SK-N-SH (cell line): ENCODE results near the gene OR6B3. TPM values are rescaled to one million over a fixed set of nuclear protein-coding genes. Genes with fewer than 3 reads are reported as not detected.

Experiments used
- CTCF ChIA-PET: fragments of 300-600, 350-600 bp; formaldehyde crosslinking; extraction: SDS; loops from one replicate; lab custom pipeline; 2021; lab: Yijun Ruan, JAX
- POLR2A ChIA-PET: fragments of 350-600 bp; sonication (Branson Sonifier 250); formaldehyde crosslinking; extraction: SDS; loops from one replicate; lab custom pipeline; 2020; ENCODE audit warnings: antibody characterized with exemption, inconsistent platforms; lab: Yijun Ruan, JAX
- DNase-seq: peaks from one replicate; pipeline ENCODE4 v3.0.0; 2012
- H2AFZ ChIP-seq: fragments of 200-600 bp; sonication (generic); 2 replicates; pipeline ENCODE4 v1.8.1; 2016; ENCODE audit warnings: antibody characterized with exemption, mild to moderate bottlenecking, low read depth
- H3F3A ChIP-seq: fragments of 200-600 bp; sonication (generic); replicated peaks from 2 replicates; pipeline ENCODE3; 2016; ENCODE audit warnings: antibody characterized with exemption, mild to moderate bottlenecking; ENCODE audit not compliant: insufficient read depth
- H3K27ac ChIP-seq, 2 experiments: fragments of 200-500 bp in 1 of 2; fragments of 200-600 bp in 1 of 2; sonication (Bioruptor generic) in 1 of 2; sonication (generic), shearing (Covaris generic) in 1 of 2; 2 replicates each; pipeline versions ENCODE4 v1.5.1 to v1.6.1; 2014 to 2016; ENCODE audit warnings: low read depth in 2 of 2, inconsistent platforms in 1 of 2, low read length in 1 of 2, mild to moderate bottlenecking in 1 of 2, mixed read lengths in 1 of 2
- H3K27me3 ChIP-seq: fragments of 200-600 bp; sonication (generic), shearing (Covaris generic); 2 replicates; pipeline ENCODE4 v1.6.1; 2016; ENCODE audit warnings: mixed run types; ENCODE audit not compliant: insufficient read depth
- H3K36me3 ChIP-seq, 2 experiments: fragments of 200-500 bp in 1 of 2; fragments of 200-600 bp in 1 of 2; sonication (Bioruptor generic) in 1 of 2; sonication (generic) in 1 of 2; replicated peaks in 1 of 2; 2 replicates each; pipeline versions ENCODE3 to v1.5.1; 2014 to 2016; ENCODE audit warnings: low read length in 1 of 2, mild to moderate bottlenecking in 1 of 2; ENCODE audit not compliant: insufficient read depth in 2 of 2, control insufficient read depth in 1 of 2
- H3K4me1 ChIP-seq, 2 experiments: fragments of 200-500 bp in 1 of 2; fragments of 200-600 bp in 1 of 2; sonication (Bioruptor generic) in 1 of 2; sonication (generic), shearing (Covaris generic) in 1 of 2; 2 replicates each; pipeline versions ENCODE4 v1.5.1 to v1.6.1; 2014 to 2016; ENCODE audit warnings: low read depth in 1 of 2, low read length in 1 of 2, mixed run types in 1 of 2; ENCODE audit not compliant: insufficient read depth in 2 of 2, control insufficient read depth in 1 of 2
- H3K4me2 ChIP-seq: fragments of 200-600 bp; sonication (generic), shearing (Covaris generic); 2 replicates; pipeline ENCODE4 v1.6.1; 2017; ENCODE audit warnings: mixed run types
- H3K4me3 ChIP-seq, 2 experiments: fragments of 200-500 bp in 1 of 2; fragments of 200-600 bp in 1 of 2; sonication (Bioruptor generic) in 1 of 2; sonication (generic), shearing (Covaris generic) in 1 of 2; 2 replicates each; pipeline versions ENCODE4 v1.5.1 to v1.8.1; 2014 to 2016; ENCODE audit warnings: low read depth in 2 of 2, inconsistent platforms in 1 of 2, low read length in 1 of 2, mild to moderate bottlenecking in 1 of 2, mixed read lengths in 1 of 2, moderate library complexity in 1 of 2
- H3K79me2 ChIP-seq: fragments of 200-600 bp; sonication (generic); 2 replicates; pipeline ENCODE4 v1.8.1; 2017; ENCODE audit warnings: mild to moderate bottlenecking; ENCODE audit not compliant: insufficient read depth
- H3K9ac ChIP-seq: fragments of 200-600 bp; sonication (generic); 2 replicates; pipeline ENCODE4 v1.6.1; 2017; ENCODE audit warnings: mixed run types
- H3K9me2 ChIP-seq: fragments of 200-600 bp; sonication (generic); 2 replicates; pipeline ENCODE4 v1.6.1; 2017; ENCODE audit warnings: mixed run types
- H3K9me3 ChIP-seq: fragments of 200-600 bp; sonication (generic); 2 replicates; pipeline ENCODE4 v1.6.1; 2017; ENCODE audit warnings: mixed run types, mild to moderate bottlenecking, moderate library complexity
- H4K20me1 ChIP-seq: fragments of 200-600 bp; sonication (generic); 2 replicates; pipeline ENCODE4 v1.6.1; 2017; ENCODE audit warnings: mild to moderate bottlenecking, mixed run types; ENCODE audit not compliant: insufficient read depth
- CHD2 ChIP-seq: fragments of 150-350 bp; IDR thresholded peaks from 2 replicates; pipeline ENCODE4 v1.6.1; 2018; ENCODE audit warnings: low read length; ENCODE audit not compliant: partially characterized antibody
- CTCF ChIP-seq: fragments of 200-600 bp; sonication (generic); IDR thresholded peaks from 2 replicates; pipeline ENCODE4 v1.6.1; 2017; ENCODE audit warnings: antibody characterized with exemption, mild to moderate bottlenecking, moderate library complexity
- ELF1 ChIP-seq: IDR thresholded peaks from 2 replicates; pipeline ENCODE4 v1.4.0; 2012
- EP300 ChIP-seq, 2 experiments: IDR thresholded peaks; 2 replicates each; pipeline versions ENCODE4 v1.4.0 to v1.6.1; 2012; ENCODE audit warnings: borderline replicate concordance in 1 of 2, low read depth in 1 of 2, low read length in 1 of 2
- EZH2phosphoT487 ChIP-seq: fragments of 200-600 bp; sonication (generic); IDR thresholded peaks from 2 replicates; pipeline ENCODE4 v1.6.1; 2017; ENCODE audit warnings: low read depth, mixed run types, mild to moderate bottlenecking, antibody characterized with exemption, moderate library complexity, borderline replicate concordance
- FOSL2 ChIP-seq: IDR thresholded peaks from 2 replicates; pipeline ENCODE4 v1.4.0; 2012; ENCODE audit warnings: low read depth, mild to moderate bottlenecking, moderate library complexity, borderline replicate concordance
- FOXJ3 ChIP-seq: sonication (generic); formaldehyde crosslinking; IDR thresholded peaks from 2 replicates; pipeline ENCODE4 v1.5.1; 2020; ENCODE audit warnings: mild to moderate bottlenecking, missing genetic modification reagents
- FOXM1 ChIP-seq: IDR thresholded peaks from 2 replicates; pipeline ENCODE4 v1.4.0; 2012; ENCODE audit warnings: low read depth, mild to moderate bottlenecking
- GABPA ChIP-seq: IDR thresholded peaks from 2 replicates; pipeline ENCODE4 v1.4.0; 2012; ENCODE audit warnings: low read depth, mild to moderate bottlenecking
- GATA2 ChIP-seq: sonication (generic); formaldehyde crosslinking; IDR thresholded peaks from 2 replicates; pipeline ENCODE4 v1.5.0; 2020; ENCODE audit warnings: mild to moderate bottlenecking, missing genetic modification reagents
- JUND ChIP-seq: IDR thresholded peaks from 2 replicates; pipeline ENCODE4 v1.4.0; 2012
- MEF2A ChIP-seq: IDR thresholded peaks from 2 replicates; pipeline ENCODE4 v1.4.0; 2012; ENCODE audit warnings: low read depth, borderline replicate concordance
- MXI1 ChIP-seq: IDR thresholded peaks from 2 replicates; pipeline ENCODE4 v1.6.1; 2012; ENCODE audit warnings: mild to moderate bottlenecking, low read depth, low read length, improper control_type of control experiment
- NFIC ChIP-seq: IDR thresholded peaks from 2 replicates; pipeline ENCODE4 v1.4.0; 2012; ENCODE audit warnings: borderline replicate concordance
- NRF1 ChIP-seq: IDR thresholded peaks from 2 replicates; pipeline ENCODE4 v1.6.1; 2012; ENCODE audit warnings: low read depth, mild to moderate bottlenecking, low read length
- PBX3 ChIP-seq: IDR thresholded peaks from 2 replicates; pipeline ENCODE4; 2012
- RAD21 ChIP-seq: IDR thresholded peaks from 2 replicates; pipeline ENCODE4 v1.6.1; 2012; ENCODE audit warnings: mild to moderate bottlenecking, low read length
- RFX5 ChIP-seq: IDR thresholded peaks from 2 replicates; pipeline ENCODE4 v1.6.1; 2012; ENCODE audit warnings: mild to moderate bottlenecking, improper control_type of control experiment, low read length
- RXRA ChIP-seq: IDR thresholded peaks from 2 replicates; pipeline ENCODE4 v1.4.0; 2012; ENCODE audit warnings: low read depth, mild to moderate bottlenecking, borderline replicate concordance
- SMC3 ChIP-seq: IDR thresholded peaks from 2 replicates; pipeline ENCODE4 v1.6.1; 2012; ENCODE audit warnings: low read depth, low read length, improper control_type of control experiment
- TCF12 ChIP-seq: IDR thresholded peaks from 2 replicates; pipeline ENCODE4 v1.4.0; 2012
- USF2 ChIP-seq: fragments of 150-350 bp; IDR thresholded peaks from 2 replicates; pipeline ENCODE4 v1.6.1; 2017; ENCODE audit warnings: antibody characterized with exemption, low read length, low read depth, borderline replicate concordance
- YY1 ChIP-seq: IDR thresholded peaks from 2 replicates; pipeline ENCODE4 v1.4.0; 2012; ENCODE audit warnings: low read depth, mild to moderate bottlenecking
- WGBS: methylation state at CpG from one replicate; pipeline ENCODE4 v1.1.6; 2017; ENCODE audit warnings: low lambda C conversion rate; 5-methylcytosine and 5-hydroxymethylcytosine counted together
- polyA plus RNA-seq, 3 experiments: library from polyadenylated mRNA; depleted of rRNA; stranded (reverse); fragments of >200 nt; gene quantifications; 2 replicates each; pipeline ENCODE4 v1.2.3, GENCODE V29; 2012
- TF ChIP-seq, protein P1 (sequence below): IDR thresholded peaks from 2 replicates; pipeline ENCODE4 v1.6.1; 2012; ENCODE audit warnings: mild to moderate bottlenecking, low read depth, low read length, moderate library complexity

The OR6B3 gene
- polyA plus RNA-seq, 1 of the 3 experiments (the other 2 are of a cell fraction), result not detected

GRCh38 chr2:240041363-240041762 is 12.0 kb downstream of the OR6B3 start:
- no peaks in the 10 kb centered on the region for H3K9me2 ChIP-seq

GRCh38 chr2:240037358-240037757 is 16.0 kb downstream of the OR6B3 start:
- no peaks in the 10 kb centered on the region for H3K9me3 ChIP-seq
- no peaks in the 10 kb centered on the region for H3F3A ChIP-seq
- no peaks in the 10 kb centered on the region for H3K36me3 ChIP-seq
- no peak for DNase-seq
- H3K9me2 ChIP-seq, result no peaks in the 10 kb centered on the region
- H3K4me1 ChIP-seq, result no peaks in the 10 kb centered on the region; a peak in 1 of 4 replicates
- peaks cover 28% of the 10 kb centered on the region for H3K27me3 ChIP-seq
- no peak overlapping the region for H2AFZ ChIP-seq
- H4K20me1 ChIP-seq, result no peaks in the 10 kb centered on the region
- H3K4me3 ChIP-seq, result no peak overlapping the region
- CTCF ChIA-PET, result interaction anchor here (1.2 to 1.5 kb wide), 3 partner anchors 16 to 25 kb away, joined by 3 to 5 read pairs (median 5); no protein-coding TSS in a partner anchor
- POLR2A ChIA-PET, result no interaction called here
- no peak overlapping the region for H3K27ac ChIP-seq
- no peak overlapping the region for H3K4me2 ChIP-seq
- no peaks in the 10 kb centered on the region for H3K79me2 ChIP-seq
- H3K9ac ChIP-seq, result no peak overlapping the region
- TF ChIP-seq USF2 (no peak), CTCF (no peak), TCF12 (no peak), SMC3 (no peak), JUND (no peak), FOSL2 (no peak), CHD2 (no peak), RAD21 (no peak), ELF1 (no peak), MXI1 (no peak), FOXM1 (no peak), FOXJ3 (CRISPR knock-in tag) (no peak), PBX3 (no peak), NFIC (no peak), EZH2phosphoT487 (no peak), GATA2 (CRISPR knock-in tag) (no peak), EP300 (IDR thresholded peaks at IDR 0.05; ENCODE audit: borderline replicate concordance in 1 of 2, low read depth in 1 of 2, low read length in 1 of 2) (no peak)
- TF ChIP-seq, protein P1, sequence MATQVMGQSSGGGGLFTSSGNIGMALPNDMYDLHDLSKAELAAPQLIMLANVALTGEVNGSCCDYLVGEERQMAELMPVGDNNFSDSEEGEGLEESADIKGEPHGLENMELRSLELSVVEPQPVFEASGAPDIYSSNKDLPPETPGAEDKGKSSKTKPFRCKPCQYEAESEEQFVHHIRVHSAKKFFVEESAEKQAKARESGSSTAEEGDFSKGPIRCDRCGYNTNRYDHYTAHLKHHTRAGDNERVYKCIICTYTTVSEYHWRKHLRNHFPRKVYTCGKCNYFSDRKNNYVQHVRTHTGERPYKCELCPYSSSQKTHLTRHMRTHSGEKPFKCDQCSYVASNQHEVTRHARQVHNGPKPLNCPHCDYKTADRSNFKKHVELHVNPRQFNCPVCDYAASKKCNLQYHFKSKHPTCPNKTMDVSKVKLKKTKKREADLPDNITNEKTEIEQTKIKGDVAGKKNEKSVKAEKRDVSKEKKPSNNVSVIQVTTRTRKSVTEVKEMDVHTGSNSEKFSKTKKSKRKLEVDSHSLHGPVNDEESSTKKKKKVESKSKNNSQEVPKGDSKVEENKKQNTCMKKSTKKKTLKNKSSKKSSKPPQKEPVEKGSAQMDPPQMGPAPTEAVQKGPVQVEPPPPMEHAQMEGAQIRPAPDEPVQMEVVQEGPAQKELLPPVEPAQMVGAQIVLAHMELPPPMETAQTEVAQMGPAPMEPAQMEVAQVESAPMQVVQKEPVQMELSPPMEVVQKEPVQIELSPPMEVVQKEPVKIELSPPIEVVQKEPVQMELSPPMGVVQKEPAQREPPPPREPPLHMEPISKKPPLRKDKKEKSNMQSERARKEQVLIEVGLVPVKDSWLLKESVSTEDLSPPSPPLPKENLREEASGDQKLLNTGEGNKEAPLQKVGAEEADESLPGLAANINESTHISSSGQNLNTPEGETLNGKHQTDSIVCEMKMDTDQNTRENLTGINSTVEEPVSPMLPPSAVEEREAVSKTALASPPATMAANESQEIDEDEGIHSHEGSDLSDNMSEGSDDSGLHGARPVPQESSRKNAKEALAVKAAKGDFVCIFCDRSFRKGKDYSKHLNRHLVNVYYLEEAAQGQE, result no peak

More at GRCh38 chr2:240041363-240041762, 12.0 kb downstream of the OR6B3 start:
- H3K4me2 ChIP-seq, result no peak overlapping the region
- H3K27me3 ChIP-seq, result peaks cover 17% of the 10 kb centered on the region; the same call in 1 of the 2 replicates
- 47% methylated on average over 4 of the region's 6 CpGs for WGBS
- POLR2A ChIA-PET, result no interaction called here
- no peak overlapping the region for H3K27ac ChIP-seq
- no peak overlapping the region for H2AFZ ChIP-seq
- no peaks in the 10 kb centered on the region for H3K9me3 ChIP-seq
- no peak for DNase-seq
- CTCF ChIA-PET, result no interaction called here
- H3K79me2 ChIP-seq, result no peaks in the 10 kb centered on the region
- H3F3A ChIP-seq, result no peaks in the 10 kb centered on the region
- H3K4me1 ChIP-seq, result no peaks in the 10 kb centered on the region
- TF ChIP-seq RFX5 (no peak), YY1 (no peak), ELF1 (no peak), RAD21 (no peak), JUND (no peak), FOSL2 (no peak), RXRA (no peak), EP300 (IDR thresholded peaks at IDR 0.05; ENCODE audit: borderline replicate concordance in 1 of 2, low read depth in 1 of 2, low read length in 1 of 2) (no peak), MEF2A (no peak), GABPA (no peak), NRF1 (no peak), EZH2phosphoT487 (no peak)
- no peak overlapping the region for H3K4me3 ChIP-seq
- H3K36me3 ChIP-seq, result no peaks in the 10 kb centered on the region
- H4K20me1 ChIP-seq, result no peaks in the 10 kb centered on the region
- H3K9ac ChIP-seq, result no peak overlapping the region
